Hair follicular keratinocyte (primary cell): Measurements from ENCODE around the gene FIGNL2. TPM values are rescaled to one million over a fixed set of nuclear protein-coding genes. Genes with fewer than 3 reads are reported as not detected.

Experiments
- total RNA-seq: library from RNA; depleted of rRNA; stranded (reverse); fragments of >200 nt; gene quantifications from 2 replicates; pipeline ENCODE4 v1.2.3, GENCODE V29; 2015

The FIGNL2 gene
- total RNA-seq, result not detected in 2 replicates

DNA sequence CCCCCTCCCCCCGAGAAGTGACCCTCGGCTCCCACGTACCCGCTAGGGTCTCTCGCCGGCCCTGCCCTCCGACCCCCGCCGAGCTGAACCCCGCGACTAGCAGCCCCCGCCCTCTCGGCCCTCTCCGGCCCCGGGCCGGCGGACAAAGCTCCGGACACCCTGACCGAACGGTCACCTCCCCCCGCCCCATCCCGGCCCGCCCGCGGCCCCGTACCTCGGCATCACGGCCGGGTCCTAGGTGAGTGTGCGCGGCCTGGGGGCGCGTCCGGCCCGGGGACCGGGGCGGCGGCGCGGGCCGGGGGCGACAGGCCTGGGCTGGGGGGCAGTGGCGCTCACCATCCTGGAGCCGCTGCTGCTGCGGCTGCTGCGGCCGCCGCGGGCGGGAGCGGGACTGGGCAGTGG, at the start of gene FIGNL2:
TSS of gene FIGNL2 (minus strand) at position 393 of the 402 bp plus-strand sequence. CDS start 26,305 bp downstream, outside the sequence.

GRCh38 chr12:51887476-51888315, 39.2 kb upstream of the FIGNL2 start, which contains the start of gene ANKRD33:
Gene ANKRD33 (plus strand): TSS chr12:51888103. CDS start chr12:51888187, 84 bp downstream.

Other genes with a start within 250 kb of the FIGNL2 start
- gene ANKRD33, start 39.4 kb upstream of the FIGNL2 start, total RNA-seq, result not detected in 2 replicates
- 0.08 and 0.61 TPM in 2 replicates for gene ACVRL1, start 58.8 kb upstream of the FIGNL2 start, total RNA-seq
- 8.1 and 12.4 TPM in 2 replicates for gene ACVR1B, start 103.0 kb upstream of the FIGNL2 start, total RNA-seq
- gene TAMALIN, start 158.2 kb upstream of the FIGNL2 start, total RNA-seq, result 0.23 and 0.27 TPM in 2 replicates
- 2.5 and 3.1 TPM in 2 replicates for gene NR4A1, start 202.7 kb upstream of the FIGNL2 start, total RNA-seq
- 68.9 and 82.1 TPM in 2 replicates for gene ATG101, start 221.3 kb upstream of the FIGNL2 start, total RNA-seq
- gene SMIM41, start 231.0 kb upstream of the FIGNL2 start, total RNA-seq, result not detected in 2 replicates